Sigmoid colon (tissue), 4 donors: Measurements from ENCODE around the gene RCCD1.

Source experiments
- CTCF ChIP-seq, 4 experiments: fragments of 450-650 bp in 3 of 4; fragments of 200-600 bp in 1 of 4; IDR thresholded peaks; one replicate each; pipeline ENCODE4 v1.5.1; 2016 to 2019; ENCODE audit warnings: antibody characterized with exemption in 4 of 4, mild to moderate bottlenecking in 3 of 4, moderate library complexity in 2 of 4
- POLR2A ChIP-seq, 2 donors: fragments of 450-650 bp; IDR thresholded peaks; one replicate each; pipeline ENCODE4 v1.6.1; 2016; ENCODE audit warnings: antibody characterized with exemption in 2 of 2, mild to moderate bottlenecking in 2 of 2, moderate library complexity in 2 of 2
- POLR2AphosphoS5 ChIP-seq, 4 donors: sonication (generic); formaldehyde crosslinking; IDR thresholded peaks; one replicate each; pipeline ENCODE4 v1.6.1; 2017; ENCODE audit warnings: antibody characterized with exemption in 4 of 4

GRCh38 chr15:90981681-90982080 is 27.0 kb downstream of the RCCD1 start:
- TF ChIP-seq CTCF (IDR thresholded peaks at IDR 0.05) = no peak
- no peak for TF ChIP-seq POLR2A (IDR thresholded peaks at IDR 0.05)
- no peak for TF ChIP-seq POLR2AphosphoS5 (IDR thresholded peaks at IDR 0.05)
